ENCODE measurements around the gene BLM.

BLM gene

DNA sequence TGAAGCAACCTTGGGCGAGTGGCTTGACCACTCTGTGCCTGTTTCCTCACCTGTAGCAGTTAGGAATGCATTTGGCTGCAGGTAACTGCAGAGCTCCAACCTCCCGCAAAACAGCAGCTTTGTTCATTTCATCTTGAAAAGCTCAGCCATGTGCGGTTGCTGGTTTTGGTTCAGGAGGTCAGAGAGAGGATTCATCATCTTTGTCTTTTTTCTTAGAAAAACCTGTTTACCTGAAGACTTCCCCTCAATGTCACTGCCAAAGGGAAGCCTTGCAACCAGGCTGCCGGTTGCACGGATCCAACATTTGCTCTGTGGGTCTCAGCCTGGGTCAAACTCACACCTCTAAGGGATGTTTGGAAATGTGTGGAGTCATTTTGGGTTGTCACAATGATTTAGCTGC, 134.8 kb downstream of the BLM start:
- DNase-seq (ENCODE audit: low spot score), result no peak

DNA sequence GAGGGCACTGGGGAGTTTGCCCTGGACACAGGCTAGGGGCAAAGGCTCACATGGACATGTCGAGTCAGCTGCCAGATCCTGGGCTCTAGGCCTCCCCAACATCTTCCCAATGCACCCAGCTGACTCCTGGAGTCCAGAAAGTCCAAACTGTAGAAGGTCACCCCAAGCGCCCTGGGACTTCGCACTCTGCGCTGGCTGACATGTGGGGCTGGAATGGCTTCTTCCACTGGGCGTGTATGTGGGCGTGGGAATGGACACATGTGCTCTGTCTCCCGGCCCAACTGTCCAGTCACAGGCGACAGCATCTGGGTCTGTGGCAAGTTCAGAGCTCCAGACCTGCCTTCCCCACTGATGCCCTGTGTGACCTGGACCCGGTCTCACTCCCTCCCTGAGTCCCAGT, 138.0 kb downstream of the BLM start:
- no peak for DNase-seq (ENCODE audit: low spot score)

DNA sequence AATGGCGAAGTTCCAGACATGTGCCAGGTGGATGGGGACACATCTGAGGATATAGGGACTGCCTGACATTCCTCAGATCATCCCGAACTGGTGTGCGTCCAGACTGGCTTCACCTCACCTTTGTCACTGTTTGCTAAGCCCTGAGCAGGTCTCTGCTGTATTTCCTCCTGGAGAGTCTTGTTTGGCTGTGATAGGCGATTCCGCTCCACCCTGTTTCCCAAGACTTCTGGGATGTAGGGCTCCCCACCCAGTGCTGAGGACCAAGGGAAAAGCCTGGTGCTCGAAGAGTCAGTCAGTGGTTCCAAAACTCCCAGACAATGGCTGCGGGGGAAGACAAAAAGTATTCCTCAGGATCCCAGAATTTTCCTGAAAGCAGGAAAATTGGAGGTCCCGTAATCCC, 140.2 kb downstream of the BLM start:
- DNase-seq (ENCODE audit: low spot score), result no peak

DNA sequence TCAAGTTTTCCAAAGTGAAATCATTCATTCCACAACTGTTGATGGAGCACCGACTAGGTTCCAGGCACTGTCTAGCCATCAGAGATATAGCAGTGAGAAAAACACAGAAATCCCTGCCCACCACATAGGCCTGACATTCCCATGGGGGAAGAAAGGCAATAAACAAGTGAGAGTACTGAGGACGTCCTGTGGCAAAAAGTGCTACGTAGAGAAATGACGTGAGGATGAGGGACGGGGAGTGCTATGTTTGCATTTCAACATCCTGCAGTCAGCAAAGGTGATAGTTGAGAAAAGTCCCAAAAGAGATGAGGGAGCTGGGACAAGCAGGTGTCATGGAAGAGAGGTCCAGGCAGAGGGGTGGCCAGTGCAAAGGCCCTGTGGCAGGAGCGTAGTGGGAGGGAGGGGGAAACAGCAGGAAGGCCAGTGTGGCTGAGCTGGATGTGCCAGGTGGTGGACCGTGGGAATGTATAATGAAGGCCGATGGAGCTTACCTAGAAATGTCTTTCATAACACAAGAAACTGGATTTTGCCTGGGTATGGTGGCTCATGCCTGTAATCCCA, 140.8 kb downstream of the BLM start:
- no peak for DNase-seq (ENCODE audit: low spot score)

DNA sequence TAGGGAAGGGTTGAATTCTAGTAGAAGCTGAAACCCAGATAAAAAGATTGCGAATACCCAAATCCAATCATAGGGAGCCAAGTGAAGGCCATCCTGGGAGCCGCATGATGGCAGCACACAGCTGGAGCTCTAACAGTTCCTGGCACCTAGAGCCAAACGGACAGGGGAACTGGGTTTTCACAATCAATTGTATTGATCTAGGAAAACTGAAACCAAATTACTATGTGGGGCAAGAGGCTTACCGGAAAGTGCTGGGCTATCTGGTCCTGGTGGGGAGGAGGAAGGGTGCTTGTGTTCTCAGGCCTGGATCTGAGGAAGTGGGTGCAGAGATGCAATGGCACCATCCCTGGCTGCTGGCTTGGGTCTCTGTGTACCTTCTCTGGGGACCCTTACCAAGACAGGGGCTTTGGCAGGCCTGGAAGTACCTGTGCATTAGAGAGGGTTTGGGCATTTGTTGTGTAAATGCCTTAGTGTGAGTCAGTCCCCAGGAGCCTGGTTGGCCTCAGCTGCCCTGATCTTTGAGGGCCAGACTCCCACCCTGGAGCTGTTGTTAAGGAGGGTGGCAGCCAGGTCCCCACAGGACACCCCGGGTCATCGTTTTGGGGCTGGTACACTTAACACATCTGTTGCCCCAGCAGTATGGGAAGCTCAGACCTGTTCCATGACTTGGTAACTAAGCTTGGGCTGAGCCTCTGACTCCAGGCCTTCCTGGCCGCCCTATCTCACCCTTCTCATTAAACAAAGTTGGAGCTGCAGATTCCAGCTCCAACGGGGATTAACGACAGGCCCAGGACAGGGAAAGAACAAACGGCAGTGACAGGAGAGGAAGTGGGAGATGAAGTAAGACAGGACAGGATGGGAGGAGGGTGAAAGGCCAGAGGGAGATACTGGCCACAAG, 142.3 kb downstream of the BLM start:
- no peak for DNase-seq (ENCODE audit: low spot score)

DNA sequence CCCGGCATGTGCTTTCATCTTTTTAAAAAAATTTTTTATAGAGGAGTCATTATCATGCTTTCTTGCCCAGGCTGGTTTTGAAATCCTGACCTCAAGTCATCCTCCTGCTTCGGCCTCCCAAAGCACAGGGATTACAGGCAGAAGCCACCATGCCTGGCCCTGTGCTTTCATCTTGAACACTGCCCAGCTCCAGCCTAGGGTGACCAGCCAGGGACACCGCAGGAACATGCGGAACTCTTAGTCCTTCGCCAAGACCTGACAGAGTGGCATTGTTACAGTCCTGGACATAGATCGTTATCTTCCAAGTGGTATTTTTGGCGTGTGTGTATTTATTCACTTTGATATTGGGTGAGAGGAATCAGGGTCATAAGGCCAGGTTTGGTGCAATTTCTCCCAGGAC, 143.3 kb downstream of the BLM start:
- DNase-seq (ENCODE audit: low spot score), result no peak

DNA sequence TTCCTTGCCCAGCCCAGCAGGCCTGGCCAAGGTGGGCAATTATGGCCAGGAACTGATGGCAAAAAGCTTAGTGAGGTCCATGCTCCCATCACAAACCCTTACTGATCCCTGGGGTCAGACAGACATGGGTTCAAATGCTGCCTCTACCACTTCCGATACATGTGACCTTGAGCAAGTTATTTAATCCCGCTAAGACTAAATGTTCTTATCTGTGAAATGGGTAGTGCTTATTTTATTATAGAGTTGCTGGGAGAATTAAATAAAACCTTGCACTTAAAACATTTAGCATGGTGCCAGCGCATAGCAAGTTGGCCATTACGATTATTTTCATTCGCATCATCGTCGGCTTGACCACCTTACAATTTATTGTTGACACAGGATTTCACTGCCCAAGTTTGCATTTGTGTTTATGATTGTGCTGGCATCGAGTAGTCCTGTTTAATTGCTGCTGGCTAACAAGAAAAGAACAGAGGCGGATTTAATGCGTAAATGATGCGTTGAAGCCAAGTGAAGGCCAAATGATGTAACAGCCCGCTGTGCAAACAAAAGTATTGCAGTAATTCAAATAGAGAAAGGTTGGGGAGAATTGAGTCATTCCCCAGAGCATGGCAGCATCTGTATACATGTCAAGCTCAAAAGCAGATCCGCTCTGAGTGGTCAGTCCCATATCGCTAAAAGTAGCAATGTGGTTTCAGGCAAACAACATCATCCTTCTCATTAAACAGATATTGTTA, 144.0 kb downstream of the BLM start:
- no peak for DNase-seq (ENCODE audit: low spot score)

DNA sequence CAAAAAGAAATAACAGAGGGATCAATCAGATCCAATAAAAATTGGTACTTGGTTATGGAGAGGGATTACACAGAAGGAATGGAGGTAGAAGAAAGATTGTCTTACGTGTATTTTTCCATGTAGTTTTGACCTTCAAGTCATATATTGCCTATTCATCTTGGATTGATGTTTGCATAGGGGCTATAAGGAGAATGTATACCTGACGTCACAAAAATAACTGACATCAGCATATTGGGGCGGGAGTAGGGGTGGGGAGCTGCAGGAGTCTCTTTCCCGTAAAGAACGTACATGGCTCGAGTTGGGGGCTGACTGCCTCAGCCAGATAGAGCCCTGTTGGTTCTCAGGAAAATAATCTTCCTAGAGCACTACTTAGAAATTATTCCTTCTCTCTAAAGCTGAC, 145.3 kb downstream of the BLM start:
- no peak for DNase-seq (ENCODE audit: low spot score)

DNA sequence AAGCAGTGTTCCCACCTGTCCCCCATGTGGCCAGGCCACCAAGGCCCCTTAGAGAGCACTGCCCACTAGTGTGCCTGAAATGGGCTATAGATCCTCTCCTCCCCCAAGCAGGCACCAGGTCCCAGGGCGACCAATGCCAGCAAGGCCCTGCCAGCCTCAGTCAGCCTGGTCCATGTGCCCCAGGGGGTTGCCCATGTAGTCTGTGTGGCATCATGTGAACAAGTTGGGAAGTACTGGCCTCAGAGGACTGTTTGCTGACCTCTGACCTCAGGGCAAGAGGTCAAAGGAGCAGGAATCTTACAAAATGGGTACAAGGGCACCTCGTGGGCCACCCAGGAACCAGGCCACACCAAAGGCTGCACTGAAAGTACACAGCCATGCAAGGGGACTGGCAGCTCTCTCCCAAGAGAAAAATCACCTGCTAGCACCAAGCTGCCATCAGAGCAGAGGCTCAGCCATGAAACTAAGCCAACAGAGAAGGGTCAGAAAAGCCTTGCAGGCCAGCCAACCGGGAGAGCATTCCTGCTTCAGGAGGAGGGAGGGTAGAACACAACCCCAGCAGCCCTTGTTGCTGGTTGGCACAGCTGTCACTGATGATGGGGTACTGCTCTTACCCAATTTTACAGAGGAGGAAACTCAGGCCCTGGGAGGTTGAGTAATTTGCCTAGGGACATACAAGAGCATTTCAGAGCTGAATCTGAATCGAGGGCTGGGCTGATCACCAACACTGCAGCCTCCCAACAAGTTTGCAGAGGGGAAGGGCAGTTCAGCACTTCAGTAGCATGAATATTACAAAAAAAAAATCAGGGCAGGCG, 146.0 kb downstream of the BLM start:
- no peak for DNase-seq (ENCODE audit: low spot score)

DNA sequence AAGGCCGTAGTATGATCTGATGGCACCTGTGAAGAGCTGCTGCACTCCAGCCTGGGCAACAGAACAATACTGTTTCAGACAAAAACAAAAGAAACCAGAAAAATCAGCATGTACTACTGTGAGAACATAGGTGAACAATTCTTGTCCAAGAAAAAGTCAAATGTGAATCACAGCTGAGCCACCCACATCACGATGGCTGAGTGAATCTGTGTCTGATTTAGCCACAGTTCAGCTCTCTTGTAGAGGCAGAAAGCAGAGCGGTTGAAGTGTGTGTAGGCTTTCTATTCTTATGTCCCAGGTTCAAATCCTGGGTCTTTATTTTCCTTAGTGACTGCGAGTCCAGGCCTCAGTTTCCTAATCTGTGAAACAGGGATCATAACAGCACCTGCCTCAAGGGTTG, 146.8 kb downstream of the BLM start:
- no peak for DNase-seq (ENCODE audit: low spot score)

DNA sequence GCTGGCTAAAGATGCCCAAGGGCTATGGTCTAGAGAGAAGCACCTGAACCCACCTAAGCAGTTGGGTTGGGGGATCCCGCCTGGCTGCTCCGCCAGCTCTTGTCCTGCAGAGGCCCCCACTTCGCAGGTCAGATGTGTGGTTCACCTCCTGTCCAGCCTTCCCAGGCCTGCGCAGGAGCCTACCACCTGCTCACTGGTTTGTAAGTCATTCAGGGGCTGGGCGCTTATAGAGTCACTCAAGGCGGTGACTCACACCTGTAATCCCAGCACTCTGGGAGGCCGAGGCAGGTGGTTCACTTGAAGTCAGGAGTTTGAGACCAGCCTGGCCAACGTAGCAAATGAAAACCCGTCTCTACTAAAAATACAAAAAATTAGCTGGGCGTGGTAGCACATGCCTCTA, 147.4 kb downstream of the BLM start:
- DNase-seq (ENCODE audit: low spot score), result no peak

DNA sequence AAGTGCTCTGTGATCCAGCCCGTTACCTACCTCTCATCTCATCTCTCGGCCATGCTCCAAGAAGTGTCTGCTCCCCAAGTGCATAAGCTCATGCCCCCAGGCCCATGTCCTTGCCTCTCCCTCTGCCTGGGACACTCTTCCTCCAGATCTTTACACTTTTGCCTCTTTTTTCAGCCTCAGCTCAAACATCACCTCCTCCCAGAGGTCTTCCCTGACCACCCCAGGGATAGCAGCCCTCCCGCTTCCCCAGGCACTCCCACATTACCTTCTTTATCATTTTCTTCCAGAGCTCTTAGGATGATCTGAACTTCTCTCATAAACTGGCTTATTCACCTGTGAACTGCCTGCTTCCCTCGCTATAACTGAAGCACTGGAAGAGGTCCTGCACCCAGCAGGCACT, 148.6 kb downstream of the BLM start:
- DNase-seq (ENCODE audit: low spot score), result no peak

Measured in D341Med (cell line).